ENCODE results near the gene CCT7. TPM values are rescaled to one million over a fixed set of nuclear protein-coding genes. Genes with fewer than 3 reads are reported as not detected.

CCT7 gene
- total RNA-seq, 4 donors from 2014 or later = 194 to 245 (median 212) TPM

DNA sequence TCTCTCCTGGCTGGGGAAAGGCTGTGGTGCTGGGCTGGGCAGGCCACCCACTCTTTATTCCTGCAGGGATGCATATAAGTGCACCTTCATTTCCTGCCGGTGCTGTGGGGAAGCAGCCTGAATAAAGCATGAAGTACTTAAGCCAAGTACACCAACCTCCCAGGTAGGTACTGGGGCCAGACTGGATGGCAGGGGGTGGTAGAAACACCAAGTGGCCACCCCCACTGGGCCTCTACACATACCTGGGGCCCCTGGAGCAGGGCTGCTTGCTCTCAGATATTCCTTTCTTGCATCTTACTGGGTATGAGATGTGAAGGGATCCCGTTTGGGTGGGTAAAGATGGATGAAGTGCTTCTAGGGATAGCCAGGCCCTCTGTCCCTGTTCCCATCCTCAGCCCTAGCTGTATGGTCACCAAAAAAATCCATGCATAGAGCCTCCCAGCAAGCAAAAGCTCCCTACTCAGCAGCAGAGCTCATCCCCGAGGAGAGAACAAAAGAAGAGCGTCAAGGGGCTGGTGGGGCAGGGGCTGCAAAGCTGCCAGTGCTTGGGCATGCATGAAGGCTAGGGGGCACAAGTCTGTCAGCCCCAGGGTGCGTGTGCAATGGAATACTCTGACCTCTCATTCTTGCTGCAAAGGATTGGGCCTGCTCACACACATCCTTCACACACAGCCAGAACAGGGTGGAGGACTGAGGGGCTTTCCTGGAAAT is 22.0 kb downstream of the CCT7 start:
- Histone ChIP-seq H3K9me3 (no peaks in the 10 kb centered on the region), H3K27ac (no peak overlapping the region), H3K4me1 (no peaks in the 10 kb centered on the region), H3K4me3 (no peak overlapping the region), H3K36me3 (peaks cover 0 to 49% (median 13%) of the 10 kb centered on the region in 3 donors), H3K27me3 (no peaks in the 10 kb centered on the region)
- WGBS, 2 donors = 37 to 52% methylated on average over 5 of the region's 5 CpGs
- TF ChIP-seq POLR2A (IDR thresholded peaks at IDR 0.05) (no peak), EP300 (IDR thresholded peaks at IDR 0.05) (no peak)
- TF ChIP-seq, protein P1, sequence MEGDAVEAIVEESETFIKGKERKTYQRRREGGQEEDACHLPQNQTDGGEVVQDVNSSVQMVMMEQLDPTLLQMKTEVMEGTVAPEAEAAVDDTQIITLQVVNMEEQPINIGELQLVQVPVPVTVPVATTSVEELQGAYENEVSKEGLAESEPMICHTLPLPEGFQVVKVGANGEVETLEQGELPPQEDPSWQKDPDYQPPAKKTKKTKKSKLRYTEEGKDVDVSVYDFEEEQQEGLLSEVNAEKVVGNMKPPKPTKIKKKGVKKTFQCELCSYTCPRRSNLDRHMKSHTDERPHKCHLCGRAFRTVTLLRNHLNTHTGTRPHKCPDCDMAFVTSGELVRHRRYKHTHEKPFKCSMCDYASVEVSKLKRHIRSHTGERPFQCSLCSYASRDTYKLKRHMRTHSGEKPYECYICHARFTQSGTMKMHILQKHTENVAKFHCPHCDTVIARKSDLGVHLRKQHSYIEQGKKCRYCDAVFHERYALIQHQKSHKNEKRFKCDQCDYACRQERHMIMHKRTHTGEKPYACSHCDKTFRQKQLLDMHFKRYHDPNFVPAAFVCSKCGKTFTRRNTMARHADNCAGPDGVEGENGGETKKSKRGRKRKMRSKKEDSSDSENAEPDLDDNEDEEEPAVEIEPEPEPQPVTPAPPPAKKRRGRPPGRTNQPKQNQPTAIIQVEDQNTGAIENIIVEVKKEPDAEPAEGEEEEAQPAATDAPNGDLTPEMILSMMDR (IDR thresholded peaks at IDR 0.05) = no peak
- DNase-seq (ENCODE audit: low spot score in 2 of 2) = no peak

- Histone ChIP-seq H3K27ac (no peak overlapping the region), H3K9me3 (no peaks in the 10 kb centered on the region), H3K4me1 (no peaks in the 10 kb centered on the region), H3K4me3 (no peak overlapping the region), H3K36me3 (peaks cover 0 to 44% (median 9%) of the 10 kb centered on the region in 3 donors), H3K27me3 (no peaks in the 10 kb centered on the region)
- DNase-seq (ENCODE audit: low spot score in 2 of 2) = no peak
- TF ChIP-seq, protein P1 (IDR thresholded peaks at IDR 0.05) = no peak
- TF ChIP-seq EP300 (IDR thresholded peaks at IDR 0.05) = no peak
- no peak for TF ChIP-seq POLR2A (IDR thresholded peaks at IDR 0.05)
- 14 to 77% methylated on average over 1 of the region's 1 CpG for WGBS, 2 donors
These were observed 22.5 kb downstream of the CCT7 start for GRCh38 chr2:73256618-73256922.

DNA sequence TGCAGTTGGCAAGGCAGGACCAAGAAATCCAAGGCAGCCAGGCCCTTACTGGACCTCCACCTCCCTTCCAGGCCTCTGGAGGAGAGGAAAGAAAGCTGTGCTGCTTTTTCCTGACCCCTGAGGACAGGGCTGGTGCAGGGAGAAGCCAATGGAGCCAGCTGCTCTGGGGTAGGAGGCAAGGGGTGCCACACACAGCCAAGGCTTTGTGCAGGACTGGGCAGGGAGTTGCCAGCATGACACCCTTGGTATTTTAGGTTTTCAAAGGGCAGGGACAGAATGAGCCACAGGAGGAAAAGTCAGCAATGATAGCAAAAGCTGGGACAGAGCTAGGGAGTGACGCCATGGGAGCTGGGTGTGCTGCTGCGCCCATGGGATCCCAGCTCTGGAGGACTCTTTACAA is 22.9 kb downstream of the CCT7 start:
- no peaks in the 10 kb centered on the region for H3K27me3 ChIP-seq
- no peak for TF ChIP-seq EP300 (IDR thresholded peaks at IDR 0.05)
- TF ChIP-seq, protein P1 (IDR thresholded peaks at IDR 0.05) = no peak
- no peak for TF ChIP-seq POLR2A (IDR thresholded peaks at IDR 0.05)
- H3K27ac ChIP-seq = no peak overlapping the region
- WGBS, 2 donors = 83 to 91% methylated on average over 2 of the region's 2 CpGs
- no peak for DNase-seq (ENCODE audit: low spot score in 2 of 2)
- no peaks in the 10 kb centered on the region for H3K4me1 ChIP-seq
- no peak overlapping the region for H3K4me3 ChIP-seq
- H3K36me3 ChIP-seq = peaks cover 0 to 39% (median 9%) of the 10 kb centered on the region in 3 donors
- no peaks in the 10 kb centered on the region for H3K9me3 ChIP-seq

DNA sequence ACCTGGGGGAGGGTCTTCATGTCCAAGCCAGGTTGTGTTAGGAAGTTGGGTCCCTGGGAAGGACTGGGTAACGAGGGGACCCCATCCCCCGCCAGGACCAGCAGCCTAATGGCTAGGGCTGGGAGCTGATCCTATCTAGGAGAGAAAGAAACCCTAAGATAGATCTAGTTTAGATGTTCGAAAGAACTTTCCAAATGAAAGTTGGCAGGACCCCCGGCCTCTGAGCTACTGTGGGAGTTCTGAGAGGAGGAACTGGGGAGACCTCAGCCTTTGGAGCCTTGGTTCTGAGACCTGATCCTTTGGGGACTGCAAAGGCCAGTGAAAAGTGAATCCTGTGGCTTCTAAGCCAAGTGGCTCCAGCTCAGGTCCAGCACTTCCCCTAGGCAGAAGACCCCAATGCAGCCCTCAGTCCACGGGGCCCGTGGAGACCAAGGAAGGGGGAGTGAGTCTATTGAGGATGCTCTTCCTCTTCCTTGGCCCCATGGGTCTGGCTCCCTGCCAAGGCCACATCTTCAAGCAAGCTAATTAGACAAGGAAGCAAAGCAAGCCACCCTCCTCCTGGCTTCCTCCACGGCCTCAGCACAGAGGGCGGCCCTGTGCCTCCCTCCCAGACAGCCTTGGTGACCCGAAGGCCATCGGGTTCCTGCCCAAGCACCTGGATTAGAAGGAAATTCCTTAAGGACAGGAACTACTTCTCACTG is 23.5 kb downstream of the CCT7 start:
- WGBS, 2 donors = 53 to 71% methylated on average over 7 to 9 of the region's 10 CpGs
- Histone ChIP-seq H3K36me3 (peaks cover 0 to 34% (median 5%) of the 10 kb centered on the region in 3 donors), H3K4me3 (no peak overlapping the region), H3K27ac (no peak overlapping the region), H3K4me1 (no peaks in the 10 kb centered on the region), H3K9me3 (no peaks in the 10 kb centered on the region), H3K27me3 (no peaks in the 10 kb centered on the region)
- TF ChIP-seq, protein P1 (IDR thresholded peaks at IDR 0.05) = no peak
- TF ChIP-seq EP300 (IDR thresholded peaks at IDR 0.05) = no peak
- TF ChIP-seq POLR2A (IDR thresholded peaks at IDR 0.05) = no peak
- no peak for DNase-seq (ENCODE audit: low spot score in 2 of 2)

- peaks cover 0 to 26% (median 0%) of the 10 kb centered on the region in 3 donors for H3K36me3 ChIP-seq
- H3K27ac ChIP-seq = no peak overlapping the region
- TF ChIP-seq, protein P1 (IDR thresholded peaks at IDR 0.05) = no peak
- TF ChIP-seq EP300 (IDR thresholded peaks at IDR 0.05) = no peak
- no peaks in the 10 kb centered on the region for H3K27me3 ChIP-seq
- no peaks in the 10 kb centered on the region for H3K4me1 ChIP-seq
- H3K9me3 ChIP-seq = no peaks in the 10 kb centered on the region
- DNase-seq (ENCODE audit: low spot score in 2 of 2) = no peak
- no peak overlapping the region for H3K4me3 ChIP-seq
- WGBS, 2 donors = 80 to 82% methylated on average over 7 to 8 of the region's 8 CpGs
These were observed 24.2 kb downstream of the CCT7 start for GRCh38 chr2:73258186-73258912.
